Glutamatergic neuron (in vitro differentiated cells): ENCODE data around the gene ITCH. TPM values are rescaled to one million over a fixed set of nuclear protein-coding genes. Genes with fewer than 3 reads are reported as not detected.
"Not testable (repeated sequence)": the region's sequence is repeated elsewhere in the genome, so short reads cannot be mapped to it uniquely, and the experiment has no call there.

Experiments used
- DNase-seq: peaks from one replicate; pipeline ENCODE4 v3.0.0; 2022
- H3K27ac Mint-ChIP-seq: one replicate; pipeline ENCODE4 v1.8.0; 2020; ENCODE audit warnings: mild to moderate bottlenecking, mixed read lengths, inconsistent platforms; ENCODE audit not compliant: unreplicated experiment
- H3K27me3 Mint-ChIP-seq: one replicate; pipeline ENCODE4 v1.8.0; 2020; ENCODE audit warnings: mild to moderate bottlenecking, moderate library complexity, mixed read lengths, inconsistent platforms; ENCODE audit not compliant: unreplicated experiment
- H3K36me3 Mint-ChIP-seq: one replicate; pipeline ENCODE4 v1.8.0; 2020; ENCODE audit warnings: mild to moderate bottlenecking, mixed read lengths, inconsistent platforms; ENCODE audit not compliant: unreplicated experiment
- H3K4me1 Mint-ChIP-seq: one replicate; pipeline ENCODE4 v1.8.0; 2020; ENCODE audit warnings: mild to moderate bottlenecking, low read depth, mixed read lengths, inconsistent platforms; ENCODE audit not compliant: unreplicated experiment
- H3K4me3 Mint-ChIP-seq: one replicate; pipeline ENCODE4 v1.8.0; 2020; ENCODE audit warnings: mild to moderate bottlenecking, mixed read lengths, inconsistent platforms; ENCODE audit not compliant: unreplicated experiment
- H3K9me3 Mint-ChIP-seq: one replicate; pipeline ENCODE4 v1.8.0; 2020; ENCODE audit warnings: mild to moderate bottlenecking, moderate library complexity, mixed read lengths, inconsistent platforms; ENCODE audit not compliant: unreplicated experiment
- total RNA-seq: library from RNA; stranded (reverse); fragmentation: NEBNext Ultra II Directional; extraction: Animal tissue kit (Norgen Biotek cat#: 25700); gene quantifications from one replicate; pipeline ENCODE4 v1.2.1, GENCODE V29; 2021; ENCODE audit not compliant: unreplicated experiment
- TF ChIP-seq, protein P1 (sequence below): fragments of 200-600 bp; sonication (generic); IDR thresholded peaks from one replicate; pipeline ENCODE4 v1.5.0; 2021; ENCODE audit not compliant: partially characterized antibody, unreplicated experiment

The ITCH gene
- total RNA-seq, 1 donor from 2014 or later: 59.4 TPM

DNA sequence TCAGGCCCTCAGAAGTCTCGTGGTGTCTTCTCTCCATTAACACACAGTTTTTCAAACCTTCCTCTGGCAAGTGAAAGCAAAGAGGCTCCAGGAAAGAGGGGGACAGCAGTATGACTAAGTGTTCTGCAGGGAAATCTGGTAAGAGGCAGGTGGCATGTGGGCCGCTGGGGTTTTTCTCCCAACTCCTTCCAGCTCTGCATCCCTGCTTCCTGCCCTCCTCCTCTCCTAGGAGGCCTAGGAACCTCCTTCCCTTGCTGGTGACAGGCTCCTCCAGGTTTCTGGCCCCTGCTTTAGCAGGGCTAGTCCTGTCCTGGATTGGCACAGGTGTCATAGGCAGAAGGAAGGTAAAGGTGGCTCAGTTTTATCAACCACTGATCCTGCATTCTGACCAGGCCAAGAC is 7.6 kb upstream of the ITCH start:
- Mint-ChIP-seq H3K36me3 (no peaks in the 10 kb centered on the region), H3K27me3 (no peaks in the 10 kb centered on the region), H3K4me1 (no peaks in the 10 kb centered on the region), H3K4me3 (no peak overlapping the region), H3K27ac (no peak overlapping the region), H3K9me3 (no peaks in the 10 kb centered on the region)
- TF ChIP-seq, protein P1, sequence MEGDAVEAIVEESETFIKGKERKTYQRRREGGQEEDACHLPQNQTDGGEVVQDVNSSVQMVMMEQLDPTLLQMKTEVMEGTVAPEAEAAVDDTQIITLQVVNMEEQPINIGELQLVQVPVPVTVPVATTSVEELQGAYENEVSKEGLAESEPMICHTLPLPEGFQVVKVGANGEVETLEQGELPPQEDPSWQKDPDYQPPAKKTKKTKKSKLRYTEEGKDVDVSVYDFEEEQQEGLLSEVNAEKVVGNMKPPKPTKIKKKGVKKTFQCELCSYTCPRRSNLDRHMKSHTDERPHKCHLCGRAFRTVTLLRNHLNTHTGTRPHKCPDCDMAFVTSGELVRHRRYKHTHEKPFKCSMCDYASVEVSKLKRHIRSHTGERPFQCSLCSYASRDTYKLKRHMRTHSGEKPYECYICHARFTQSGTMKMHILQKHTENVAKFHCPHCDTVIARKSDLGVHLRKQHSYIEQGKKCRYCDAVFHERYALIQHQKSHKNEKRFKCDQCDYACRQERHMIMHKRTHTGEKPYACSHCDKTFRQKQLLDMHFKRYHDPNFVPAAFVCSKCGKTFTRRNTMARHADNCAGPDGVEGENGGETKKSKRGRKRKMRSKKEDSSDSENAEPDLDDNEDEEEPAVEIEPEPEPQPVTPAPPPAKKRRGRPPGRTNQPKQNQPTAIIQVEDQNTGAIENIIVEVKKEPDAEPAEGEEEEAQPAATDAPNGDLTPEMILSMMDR: no peak
- no peak for DNase-seq

DNA sequence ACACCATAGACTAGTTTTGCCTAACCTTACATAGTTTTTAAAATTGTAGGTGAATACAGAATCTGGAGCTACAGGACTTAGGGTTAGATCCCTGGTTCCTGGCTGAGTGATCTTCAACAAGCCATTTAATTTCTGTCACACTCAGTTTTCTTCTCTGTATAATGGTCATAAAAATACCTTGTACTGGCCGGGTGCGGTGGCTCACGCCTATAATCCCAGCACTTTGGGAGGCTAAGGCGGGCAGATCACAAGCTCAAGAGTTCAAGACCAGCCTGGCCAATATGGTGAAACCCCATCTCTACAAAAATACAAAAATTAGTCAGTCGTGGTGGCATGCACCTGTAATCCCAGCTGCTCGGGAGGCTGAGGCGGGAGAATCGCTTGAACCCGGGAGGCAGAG is 3.3 kb upstream of the ITCH start:
- H3K27me3 Mint-ChIP-seq, H3K4me3 Mint-ChIP-seq, DNase-seq, H3K36me3 Mint-ChIP-seq, H3K9me3 Mint-ChIP-seq, H3K27ac Mint-ChIP-seq, H3K4me1 Mint-ChIP-seq: not testable (repeated sequence)

DNA sequence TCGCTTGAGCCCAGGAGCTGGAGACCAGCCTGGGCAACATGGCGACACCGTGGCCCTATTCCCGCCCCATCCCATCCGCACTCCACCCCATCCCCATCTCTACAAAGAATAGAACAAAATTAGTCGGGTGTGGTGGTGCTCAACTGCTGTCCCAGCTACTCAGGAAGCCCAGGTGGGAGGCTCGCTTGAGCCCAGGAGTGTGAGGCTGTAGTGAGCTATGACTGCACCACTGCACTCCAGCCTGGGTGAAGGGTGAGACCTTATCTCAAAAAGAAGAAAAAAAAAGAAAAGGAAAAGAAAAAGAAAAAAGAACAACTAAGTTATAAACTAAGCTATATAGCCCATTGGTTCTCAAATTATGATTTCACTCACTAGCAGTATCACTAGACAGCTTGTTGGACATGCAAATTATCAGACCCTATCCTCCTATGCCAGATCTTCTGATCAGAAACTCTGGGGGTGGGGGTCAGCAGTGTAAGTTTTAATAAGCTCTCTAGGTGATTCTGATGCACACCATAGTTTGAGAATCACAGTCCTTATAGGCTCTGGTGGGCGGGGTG is 491 bp upstream of the ITCH start:
- H3K27ac Mint-ChIP-seq: no peak overlapping the region
- TF ChIP-seq, protein P1: no peak

DNA sequence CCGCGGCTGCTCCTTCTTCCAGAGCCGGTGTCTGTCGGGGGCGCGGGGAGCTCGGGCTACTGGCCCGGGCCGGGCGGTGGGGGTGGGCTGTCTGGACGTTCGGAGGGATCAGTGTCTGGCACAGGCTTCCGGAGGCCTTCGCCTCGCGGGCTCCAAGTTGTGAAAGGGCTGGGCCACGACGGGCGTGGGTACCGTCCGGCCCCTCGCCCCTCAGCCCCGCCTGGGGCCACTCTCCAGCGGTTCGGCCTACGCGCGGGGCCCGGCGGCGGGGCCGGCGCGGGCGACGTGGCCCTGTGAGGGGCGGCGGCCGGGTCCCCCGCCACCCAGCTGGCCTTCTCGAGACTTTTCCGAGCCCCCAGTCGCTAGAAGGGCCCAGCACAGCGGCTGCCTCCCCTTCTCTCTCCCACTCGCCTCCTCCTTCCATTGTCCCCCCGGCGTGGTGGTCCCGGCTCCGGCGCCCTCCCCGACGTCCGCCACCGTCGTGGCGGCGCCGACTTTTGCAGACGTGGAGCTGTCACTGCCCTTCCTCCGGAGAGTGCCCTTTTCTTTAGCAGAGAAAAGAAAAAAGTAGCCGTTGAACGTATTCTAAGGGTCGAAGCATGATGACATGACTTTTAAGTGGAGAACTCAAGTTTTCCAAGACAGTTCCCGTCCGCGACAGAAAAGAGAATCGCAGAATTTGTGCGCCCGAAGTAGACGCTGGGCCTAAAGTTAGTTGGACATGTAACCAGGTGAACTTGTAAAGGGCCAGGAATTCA is 571 bp downstream of the ITCH start:
- peaks cover 3% of the 10 kb centered on the region for H3K9me3 Mint-ChIP-seq
- peak overlapping the region; percentile 99 for H3K27ac Mint-ChIP-seq
- peak; percentile 54 for DNase-seq
- H3K4me1 Mint-ChIP-seq: peaks cover 12% of the 10 kb centered on the region
- H3K4me3 Mint-ChIP-seq: peak overlapping the region; percentile 99
- peaks cover 2% of the 10 kb centered on the region for H3K27me3 Mint-ChIP-seq
- TF ChIP-seq, protein P1: no peak
- H3K36me3 Mint-ChIP-seq: no peaks in the 10 kb centered on the region

More for the DNA sequence above, 491 bp upstream of the ITCH start:
- Mint-ChIP-seq H3K4me1 (peaks cover 12% of the 10 kb centered on the region), H3K27me3 (peaks cover 2% of the 10 kb centered on the region), H3K4me3 (peak overlapping the region; percentile 99), H3K36me3 (no peaks in the 10 kb centered on the region), H3K9me3 (peaks cover 3% of the 10 kb centered on the region)
- no peak for DNase-seq

DNA sequence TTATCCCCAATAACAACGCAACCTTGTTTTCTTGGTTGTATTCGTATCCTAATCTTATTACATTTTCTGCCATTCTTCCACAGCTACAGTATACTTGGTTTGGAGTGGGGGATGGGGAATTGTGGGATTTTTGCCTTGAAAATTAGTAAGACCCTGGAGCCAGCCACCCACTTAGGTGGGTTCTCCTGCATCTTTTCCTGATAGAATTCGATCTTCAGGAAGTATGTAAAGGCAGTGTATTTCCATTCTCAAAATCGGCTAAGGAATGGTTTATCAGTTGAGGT is 1.1 kb downstream of the ITCH start:
- peaks cover 12% of the 10 kb centered on the region for H3K4me1 Mint-ChIP-seq
- H3K4me3 Mint-ChIP-seq: peak overlapping the region; percentile 90
- peaks cover 2% of the 10 kb centered on the region for H3K27me3 Mint-ChIP-seq
- TF ChIP-seq, protein P1: no peak
- no peaks in the 10 kb centered on the region for H3K36me3 Mint-ChIP-seq
- H3K9me3 Mint-ChIP-seq: peaks cover 3% of the 10 kb centered on the region
- H3K27ac Mint-ChIP-seq: no peak overlapping the region
- DNase-seq: no peak
